T-helper 2 cell treated with Interferon-gamma antibody and Interleukin-4, amounts not matched to agents 5 μg/mL and 100 μg/mL, for 36 hours (primary cell): ENCODE data around the gene MAGI1.

Experiments
- DNase-seq: peaks from one replicate; pipeline ENCODE4 v3.0.0; 2021; ENCODE audit warnings: low spot score
- H3K27ac Mint-ChIP-seq: one replicate; pipeline ENCODE4 v1.8.0; 2021; ENCODE audit warnings: mild to moderate bottlenecking, mixed read lengths
- H3K27me3 Mint-ChIP-seq: one replicate; pipeline ENCODE4 v1.8.0; 2021; ENCODE audit warnings: low read depth, mixed read lengths
- H3K36me3 Mint-ChIP-seq: one replicate; pipeline ENCODE4 v1.8.0; 2021; ENCODE audit warnings: low read depth, mixed read lengths
- H3K4me1 Mint-ChIP-seq: one replicate; pipeline ENCODE4 v1.8.0; 2021; ENCODE audit warnings: low read depth, mixed read lengths
- H3K4me3 Mint-ChIP-seq: one replicate; pipeline ENCODE4 v1.8.0; 2022; ENCODE audit warnings: mild to moderate bottlenecking, moderate library complexity, mixed read lengths
- H3K9me3 Mint-ChIP-seq: one replicate; pipeline ENCODE4 v1.8.0; 2021; ENCODE audit warnings: mixed read lengths

MAGI1 gene

GRCh38 chr3:66015841-66016240 lies 22.9 kb downstream of the MAGI1 start:
- no peak for DNase-seq
- no peaks in the 10 kb centered on the region for H3K4me1 Mint-ChIP-seq
- H3K9me3 Mint-ChIP-seq, result no peaks in the 10 kb centered on the region
- no peak overlapping the region for H3K27ac Mint-ChIP-seq
- no peaks in the 10 kb centered on the region for H3K27me3 Mint-ChIP-seq
- H3K36me3 Mint-ChIP-seq, result no peaks in the 10 kb centered on the region
- H3K4me3 Mint-ChIP-seq, result no peak overlapping the region

GRCh38 chr3:66014651-66015050 lies 24.1 kb downstream of the MAGI1 start:
- DNase-seq, result no peak
- Mint-ChIP-seq H3K4me3 (no peak overlapping the region), H3K9me3 (no peaks in the 10 kb centered on the region), H3K36me3 (no peaks in the 10 kb centered on the region), H3K27ac (no peak overlapping the region), H3K27me3 (no peaks in the 10 kb centered on the region), H3K4me1 (no peaks in the 10 kb centered on the region)

DNA sequence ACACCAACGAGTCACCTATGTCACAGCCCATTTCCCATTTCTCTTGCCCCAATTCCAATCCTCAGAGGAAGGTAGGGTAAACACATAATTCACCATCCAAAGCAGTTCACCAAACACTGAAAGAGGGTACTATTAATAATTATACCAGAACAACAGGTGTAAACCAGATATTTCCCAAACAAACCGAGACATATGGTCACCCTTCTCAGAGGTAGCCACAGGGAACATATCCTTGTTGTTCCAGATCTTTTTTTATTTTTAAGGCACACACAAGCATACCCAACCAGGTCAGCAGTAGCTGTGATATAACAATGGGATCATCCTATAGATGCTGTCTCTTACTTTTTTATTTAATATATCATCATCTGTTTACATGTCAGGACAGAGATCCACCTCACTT lies 24.7 kb downstream of the MAGI1 start:
- H3K9me3 Mint-ChIP-seq, result no peaks in the 10 kb centered on the region
- DNase-seq, result no peak

DNA sequence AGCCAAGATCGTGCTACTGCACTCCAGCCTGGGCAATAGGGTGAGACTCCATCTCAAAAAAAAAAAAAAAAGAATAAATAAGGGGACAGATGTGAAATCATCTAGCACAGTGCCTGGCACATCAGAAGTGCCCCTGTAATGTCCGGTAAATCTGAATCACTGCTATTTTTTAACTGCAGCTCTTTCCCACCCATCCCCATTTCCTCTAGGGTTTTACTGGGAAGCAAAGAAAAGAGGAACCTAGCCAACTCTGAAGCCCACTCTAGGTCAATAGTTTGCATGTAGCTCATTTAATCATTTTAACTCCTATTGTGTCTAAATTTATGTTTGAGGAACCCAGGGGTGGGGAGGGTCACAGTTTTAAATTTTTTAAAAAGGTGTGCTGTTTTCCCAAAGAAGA lies 26.0 kb downstream of the MAGI1 start:
- DNase-seq, result no peak
- H3K9me3 Mint-ChIP-seq, result no peaks in the 10 kb centered on the region
- no peaks in the 10 kb centered on the region for H3K4me1 Mint-ChIP-seq
- no peaks in the 10 kb centered on the region for H3K36me3 Mint-ChIP-seq
- no peak overlapping the region for H3K27ac Mint-ChIP-seq
- no peaks in the 10 kb centered on the region for H3K27me3 Mint-ChIP-seq
- H3K4me3 Mint-ChIP-seq, result no peak overlapping the region

More for the DNA sequence above, 24.7 kb downstream of the MAGI1 start:
- no peaks in the 10 kb centered on the region for H3K27me3 Mint-ChIP-seq
- H3K4me1 Mint-ChIP-seq, result no peaks in the 10 kb centered on the region
- H3K36me3 Mint-ChIP-seq, result no peaks in the 10 kb centered on the region
- no peak overlapping the region for H3K27ac Mint-ChIP-seq
- no peak overlapping the region for H3K4me3 Mint-ChIP-seq

DNA sequence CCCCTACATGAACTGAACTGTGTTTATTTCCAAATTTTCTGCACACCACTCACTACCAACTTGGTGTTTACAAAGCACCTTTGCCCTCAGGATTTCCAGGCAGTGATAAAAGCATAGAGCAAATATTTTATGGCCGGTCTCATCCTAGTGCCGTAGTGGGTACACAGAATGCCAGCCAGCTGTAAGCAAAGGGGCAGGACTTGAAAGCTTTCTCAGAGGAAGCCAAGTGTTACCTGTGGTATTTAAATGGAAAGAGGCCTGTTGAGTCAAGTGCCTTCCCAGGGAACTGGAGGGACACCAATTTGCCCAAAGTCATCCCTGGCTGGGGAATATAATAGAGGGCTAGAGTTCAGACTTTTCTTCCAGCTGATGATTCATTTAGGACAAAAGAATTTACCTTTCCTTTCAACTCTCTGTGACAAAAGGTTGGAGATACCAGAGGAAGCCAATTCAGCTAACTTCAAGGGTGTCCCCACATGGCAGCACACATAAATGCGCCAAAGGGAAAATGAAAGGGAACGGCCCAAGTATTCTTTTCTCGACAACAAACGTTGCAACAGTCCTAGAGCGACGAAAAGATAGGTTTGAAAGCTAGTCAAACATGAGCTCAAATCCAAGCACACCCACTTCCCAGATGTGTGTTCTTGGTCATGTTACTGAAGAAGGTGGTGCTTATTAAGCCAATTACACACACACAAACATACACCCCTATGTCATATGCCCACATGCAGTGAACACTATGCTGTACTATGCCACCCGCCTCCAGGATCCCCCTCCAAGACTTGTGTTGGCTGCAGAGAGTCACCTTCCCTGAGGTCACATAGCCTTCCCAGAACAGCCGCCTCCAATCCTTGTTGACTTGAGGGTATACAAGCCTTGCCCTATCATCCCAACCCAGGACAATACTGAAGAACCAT lies 27.7 kb downstream of the MAGI1 start:
- no peak for DNase-seq
- Mint-ChIP-seq H3K9me3 (no peaks in the 10 kb centered on the region), H3K36me3 (no peaks in the 10 kb centered on the region), H3K4me3 (no peak overlapping the region), H3K27me3 (no peaks in the 10 kb centered on the region), H3K4me1 (no peaks in the 10 kb centered on the region), H3K27ac (no peak overlapping the region)

DNA sequence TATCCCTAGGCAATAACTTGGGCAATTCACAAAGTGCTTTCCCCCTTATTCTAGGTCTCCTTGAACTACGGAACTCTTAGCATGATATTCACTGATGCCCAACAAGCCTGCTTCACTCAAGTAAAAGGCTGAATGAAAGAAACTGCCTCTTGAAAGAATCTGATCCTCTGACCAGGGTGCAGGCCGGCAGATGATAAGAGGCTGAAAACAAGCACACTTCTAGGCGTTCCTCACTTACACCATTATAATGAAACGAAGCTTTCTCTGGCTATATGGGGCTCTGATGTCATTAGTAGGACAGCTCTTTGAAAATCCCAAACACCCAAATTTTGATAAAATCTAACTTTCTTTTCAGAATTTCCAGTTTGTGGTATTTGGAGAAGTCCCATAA lies 28.4 kb downstream of the MAGI1 start:
- Mint-ChIP-seq H3K4me3 (no peak overlapping the region), H3K27ac (no peak overlapping the region), H3K4me1 (no peaks in the 10 kb centered on the region), H3K36me3 (no peaks in the 10 kb centered on the region), H3K9me3 (no peaks in the 10 kb centered on the region), H3K27me3 (no peaks in the 10 kb centered on the region)
- no peak for DNase-seq

DNA sequence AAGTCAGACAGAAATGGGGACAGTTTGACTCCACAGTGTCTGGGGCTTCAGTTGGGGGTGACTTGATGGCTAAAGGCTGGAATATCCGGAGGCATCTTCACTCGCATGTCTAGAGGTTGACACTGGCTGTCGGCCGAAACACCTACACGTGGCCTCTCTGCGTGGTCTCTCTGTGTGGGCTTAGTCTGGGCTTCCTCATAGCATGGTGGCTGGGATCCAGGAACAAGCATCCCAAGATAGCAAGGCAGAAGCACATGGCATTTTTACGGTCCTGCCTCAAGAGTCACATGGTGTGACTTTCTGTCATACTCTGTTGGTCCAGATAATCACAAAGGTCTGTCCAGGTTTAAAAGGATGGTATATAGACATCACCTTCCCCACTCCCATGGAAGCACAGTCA lies 34.5 kb downstream of the MAGI1 start:
- H3K27me3 Mint-ChIP-seq, result no peaks in the 10 kb centered on the region
- DNase-seq, result no peak
- H3K27ac Mint-ChIP-seq, result no peak overlapping the region
- H3K36me3 Mint-ChIP-seq, result no peaks in the 10 kb centered on the region
- no peaks in the 10 kb centered on the region for H3K9me3 Mint-ChIP-seq
- H3K4me1 Mint-ChIP-seq, result no peaks in the 10 kb centered on the region
- no peak overlapping the region for H3K4me3 Mint-ChIP-seq

GRCh38 chr3:66001626-66002025 lies 37.1 kb downstream of the MAGI1 start:
- no peak overlapping the region for H3K4me3 Mint-ChIP-seq
- DNase-seq, result no peak
- H3K9me3 Mint-ChIP-seq, result no peaks in the 10 kb centered on the region
- H3K4me1 Mint-ChIP-seq, result no peaks in the 10 kb centered on the region
- no peaks in the 10 kb centered on the region for H3K27me3 Mint-ChIP-seq
- H3K27ac Mint-ChIP-seq, result no peak overlapping the region
- H3K36me3 Mint-ChIP-seq, result no peaks in the 10 kb centered on the region

DNA sequence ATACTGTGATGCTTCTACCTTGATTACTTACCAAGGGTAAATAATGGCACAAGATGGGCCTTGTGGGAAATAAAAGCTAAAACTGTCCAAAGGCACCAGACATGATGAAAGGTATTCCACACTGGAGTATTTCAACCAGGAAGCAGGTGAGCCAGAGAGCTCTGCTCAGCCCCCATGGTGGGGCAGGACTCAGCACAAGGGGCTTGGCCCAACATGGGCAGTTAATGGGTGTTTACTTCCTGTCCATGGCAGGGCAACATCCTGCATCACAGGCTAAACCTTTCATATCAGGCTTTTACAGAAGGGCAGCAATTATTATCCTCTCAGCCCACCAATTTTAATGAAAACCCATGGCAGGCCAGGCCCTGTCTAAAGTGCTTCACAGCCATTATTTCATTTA lies 38.2 kb downstream of the MAGI1 start:
- no peak overlapping the region for H3K27ac Mint-ChIP-seq
- no peak for DNase-seq
- H3K4me3 Mint-ChIP-seq, result no peak overlapping the region
- no peaks in the 10 kb centered on the region for H3K27me3 Mint-ChIP-seq
- no peaks in the 10 kb centered on the region for H3K9me3 Mint-ChIP-seq
- H3K36me3 Mint-ChIP-seq, result no peaks in the 10 kb centered on the region
- H3K4me1 Mint-ChIP-seq, result no peaks in the 10 kb centered on the region

GRCh38 chr3:65999606-66000005 lies 39.1 kb downstream of the MAGI1 start:
- DNase-seq, result no peak
- Mint-ChIP-seq H3K27me3 (no peaks in the 10 kb centered on the region), H3K36me3 (no peaks in the 10 kb centered on the region), H3K9me3 (no peaks in the 10 kb centered on the region), H3K4me3 (no peak overlapping the region), H3K4me1 (no peaks in the 10 kb centered on the region), H3K27ac (no peak overlapping the region)

DNA sequence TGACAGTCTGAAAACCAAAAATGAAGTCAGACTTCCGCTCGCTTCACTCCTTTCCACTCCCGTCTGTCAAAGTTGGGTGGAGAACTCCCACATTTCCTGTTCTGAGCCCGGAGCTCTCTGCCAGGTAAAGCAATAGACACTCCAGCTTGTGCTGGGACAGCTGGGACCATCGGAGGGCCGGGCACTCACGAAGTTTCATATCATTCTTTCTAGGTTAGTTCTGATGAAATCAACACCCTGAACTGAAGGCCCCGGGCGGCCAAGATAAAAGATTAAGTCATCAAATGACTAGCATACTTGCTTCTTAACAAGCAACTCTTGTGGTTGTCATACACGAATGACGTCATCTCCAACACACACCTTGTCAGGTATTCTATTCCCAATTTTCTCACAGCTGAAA lies 42.1 kb downstream of the MAGI1 start:
- no peak overlapping the region for H3K4me3 Mint-ChIP-seq
- H3K36me3 Mint-ChIP-seq, result no peaks in the 10 kb centered on the region
- no peaks in the 10 kb centered on the region for H3K27me3 Mint-ChIP-seq
- no peak overlapping the region for H3K27ac Mint-ChIP-seq
- DNase-seq, result no peak
- H3K9me3 Mint-ChIP-seq, result no peaks in the 10 kb centered on the region
- H3K4me1 Mint-ChIP-seq, result no peaks in the 10 kb centered on the region

DNA sequence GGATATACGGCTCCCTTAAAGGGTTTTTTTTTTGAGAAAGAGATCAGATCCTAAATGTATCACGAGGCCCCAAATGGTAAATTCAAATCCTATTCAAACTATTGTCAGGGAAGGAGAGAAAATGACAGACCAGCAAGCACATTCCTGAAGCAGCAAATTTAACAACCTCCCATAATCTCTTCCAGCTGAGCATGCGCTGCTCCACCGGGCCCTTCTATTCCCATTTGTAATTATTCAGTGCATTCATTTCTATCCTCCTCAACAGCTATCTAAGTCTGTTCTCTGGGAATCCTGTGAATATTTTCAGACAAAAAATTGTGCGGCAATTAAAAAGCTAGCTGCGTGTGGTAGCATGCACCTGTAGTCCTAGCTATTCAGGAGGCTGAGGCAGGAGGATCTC lies 43.2 kb downstream of the MAGI1 start:
- H3K36me3 Mint-ChIP-seq, result no peaks in the 10 kb centered on the region
- H3K4me1 Mint-ChIP-seq, result no peaks in the 10 kb centered on the region
- H3K27ac Mint-ChIP-seq, result no peak overlapping the region
- no peak overlapping the region for H3K4me3 Mint-ChIP-seq
- no peaks in the 10 kb centered on the region for H3K9me3 Mint-ChIP-seq
- no peaks in the 10 kb centered on the region for H3K27me3 Mint-ChIP-seq
- no peak for DNase-seq

DNA sequence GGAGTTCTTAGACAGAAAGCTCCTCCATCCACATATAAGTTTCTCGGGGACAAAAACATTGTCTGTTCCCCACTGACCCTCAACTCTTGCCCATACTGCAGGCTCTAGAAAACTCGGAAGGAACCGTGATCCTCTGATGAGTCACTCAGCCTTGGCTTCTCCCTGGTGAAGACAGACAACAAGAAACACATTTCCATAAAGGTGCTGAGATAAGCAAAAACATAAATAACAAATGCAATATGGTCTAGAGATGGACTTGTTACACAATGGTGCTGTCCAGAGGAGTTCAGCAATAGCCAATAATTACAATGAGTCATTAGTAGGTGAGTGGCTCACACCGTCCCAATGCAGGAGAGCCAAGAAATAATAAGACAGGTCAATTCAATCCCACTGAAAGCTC lies 43.7 kb downstream of the MAGI1 start:
- no peak for DNase-seq
- Mint-ChIP-seq H3K4me1 (no peaks in the 10 kb centered on the region), H3K36me3 (no peaks in the 10 kb centered on the region), H3K9me3 (no peaks in the 10 kb centered on the region), H3K27me3 (no peaks in the 10 kb centered on the region), H3K4me3 (no peak overlapping the region), H3K27ac (no peak overlapping the region)

DNA sequence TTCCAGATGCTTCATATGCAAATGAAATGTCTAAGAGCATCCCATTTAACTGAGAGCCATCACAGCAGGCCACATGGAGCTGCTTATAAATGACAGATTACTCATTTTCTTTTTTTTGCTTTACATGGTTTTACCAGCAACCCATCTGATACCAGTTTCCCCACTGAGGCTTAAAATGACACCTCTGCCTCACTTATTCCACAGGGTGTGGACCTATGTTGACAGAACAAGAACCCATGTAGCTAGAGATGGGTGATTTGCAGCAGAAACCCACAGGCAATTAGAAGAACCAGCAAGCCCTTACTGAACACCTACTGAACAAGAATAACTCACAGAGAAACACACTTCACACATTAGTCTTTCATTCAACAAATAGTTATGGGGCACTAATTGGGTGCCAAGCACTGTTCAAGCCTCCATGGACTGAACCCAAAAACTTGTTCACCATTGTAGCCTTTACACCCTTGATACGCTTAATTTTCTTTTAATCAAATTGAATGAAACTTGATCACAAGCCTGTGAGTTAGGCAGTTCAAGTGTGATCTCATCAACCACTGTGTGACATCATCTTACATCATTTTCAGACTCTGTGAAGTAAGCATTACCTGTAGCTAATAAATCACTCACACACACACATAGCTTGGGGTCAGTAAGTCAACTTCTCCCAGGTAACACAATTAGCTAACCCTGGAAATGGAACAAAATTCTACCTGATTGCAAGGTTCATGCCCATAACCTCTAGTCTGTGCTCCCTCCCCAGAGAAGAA lies 45.4 kb downstream of the MAGI1 start:
- H3K4me3 Mint-ChIP-seq, result no peak overlapping the region
- no peak overlapping the region for H3K27ac Mint-ChIP-seq
- no peaks in the 10 kb centered on the region for H3K4me1 Mint-ChIP-seq
- H3K9me3 Mint-ChIP-seq, result no peaks in the 10 kb centered on the region
- peak; percentile 32 for DNase-seq
- H3K27me3 Mint-ChIP-seq, result no peaks in the 10 kb centered on the region
- H3K36me3 Mint-ChIP-seq, result no peaks in the 10 kb centered on the region
